HG02678 (cell line): ENCODE results near the gene PPP6R2.
"Not testable (repeated sequence)": the region's sequence is repeated elsewhere in the genome, so short reads cannot be mapped to it uniquely, and the experiment has no call there.

Experiments used
- ATAC-seq: cut with Tn5 transposase; IDR thresholded peaks from one replicate; pipeline ENCODE4 v1.9.1; 2021; ENCODE audit warnings: mild to moderate bottlenecking, moderate library complexity; ENCODE audit not compliant: unreplicated experiment

Gene PPP6R2

GRCh38 chr22:50316114-50317065, 26.7 kb upstream of the PPP6R2 start:
- ATAC-seq = no peak

- ATAC-seq = no peak
Measured at GRCh38 chr22:50317178-50317577, 25.9 kb upstream of the PPP6R2 start.

- ATAC-seq = no peak
Measured at GRCh38 chr22:50317674-50318073, 25.5 kb upstream of the PPP6R2 start.

GRCh38 chr22:50318356-50318697, 24.8 kb upstream of the PPP6R2 start:
- ATAC-seq = no peak

GRCh38 chr22:50318698-50319411, 24.3 kb upstream of the PPP6R2 start:
- ATAC-seq = no peak

- ATAC-seq = no peak
Measured at GRCh38 chr22:50319503-50319951, 23.6 kb upstream of the PPP6R2 start.

GRCh38 chr22:50320116-50320515, 23.0 kb upstream of the PPP6R2 start:
- no peak for ATAC-seq

GRCh38 chr22:50320671-50321325, 22.3 kb upstream of the PPP6R2 start:
- no peak for ATAC-seq

GRCh38 chr22:50322382-50323104, 20.6 kb upstream of the PPP6R2 start:
- not testable (repeated sequence) for ATAC-seq

- ATAC-seq = no peak
Measured at GRCh38 chr22:50323900-50324299, 19.2 kb upstream of the PPP6R2 start.

- ATAC-seq = no peak
Measured at GRCh38 chr22:50325444-50326224, 17.5 kb upstream of the PPP6R2 start.

GRCh38 chr22:50326225-50326955, 16.7 kb upstream of the PPP6R2 start:
- ATAC-seq = no peak

GRCh38 chr22:50326956-50327710, 16.0 kb upstream of the PPP6R2 start, which contains the start of gene DENND6B:
DENND6B (minus strand) TSS chr22:50327012; CDS start chr22:50326988, 24 bp downstream.
- ATAC-seq = peak; percentile 90

- ATAC-seq = no peak
Measured at GRCh38 chr22:50327711-50328019, 15.5 kb upstream of the PPP6R2 start.

GRCh38 chr22:50329236-50329635, 13.9 kb upstream of the PPP6R2 start:
- no peak for ATAC-seq

- not testable (repeated sequence) for ATAC-seq
Measured at GRCh38 chr22:50334433-50334832, 8.7 kb upstream of the PPP6R2 start.

GRCh38 chr22:50337262-50338041, 5.7 kb upstream of the PPP6R2 start:
- no peak for ATAC-seq

GRCh38 chr22:50338042-50338573, 5.0 kb upstream of the PPP6R2 start:
- ATAC-seq = no peak
